Calu3 (cell line): ENCODE data around the gene KAZN. TPM values are rescaled to one million over a fixed set of nuclear protein-coding genes. Genes with fewer than 3 reads are reported as not detected.

ENCODE experiments used
- BruUV-seq: library from RNA; stranded (reverse); fragments of 400-500 nt; replicated peaks from 2 replicates; lab custom pipeline; 2021; lab: Mats Ljungman, UMichigan
- CTCF ChIA-PET: fragments of 300-600 bp; sonication (Branson Sonifier 250); formaldehyde crosslinking; loops from one replicate; lab custom pipeline; 2022; ENCODE audit warnings: antibody characterized with exemption; lab: Charles Lee
- DNase-seq: peaks from one replicate; pipeline ENCODE4 v3.0.0; 2022
- H3K27ac Mint-ChIP-seq: one replicate; pipeline ENCODE4 v1.8.0; 2022; ENCODE audit warnings: mixed read lengths; ENCODE audit not compliant: unreplicated experiment
- H3K27me3 Mint-ChIP-seq: one replicate; pipeline ENCODE4 v1.8.0; 2022; ENCODE audit warnings: mixed read lengths; ENCODE audit not compliant: unreplicated experiment
- H3K36me3 Mint-ChIP-seq: one replicate; pipeline ENCODE4 v1.8.0; 2022; ENCODE audit warnings: mild to moderate bottlenecking, moderate library complexity, mixed read lengths; ENCODE audit not compliant: insufficient read depth, unreplicated experiment
- H3K4me1 Mint-ChIP-seq: one replicate; pipeline ENCODE4 v1.8.0; 2022; ENCODE audit warnings: mild to moderate bottlenecking, low read depth, mixed read lengths; ENCODE audit not compliant: unreplicated experiment
- H3K4me3 Mint-ChIP-seq: one replicate; pipeline ENCODE4 v1.8.0; 2022; ENCODE audit warnings: mild to moderate bottlenecking, low read depth, moderate library complexity, mixed read lengths; ENCODE audit not compliant: unreplicated experiment
- H3K9me3 Mint-ChIP-seq: one replicate; pipeline ENCODE4 v1.8.0; 2022; ENCODE audit warnings: low read depth, mixed read lengths; ENCODE audit not compliant: unreplicated experiment
- CTCF ChIP-seq: fragments of 200-600 bp; IDR thresholded peaks from one replicate; pipeline ENCODE4 v1.8.0; 2022; ENCODE audit warnings: antibody characterized with exemption; ENCODE audit not compliant: unreplicated experiment
- intact Hi-C: fragments of 100-400 bp; cut with micrococcal nuclease; formaldehyde crosslinking; loops from one replicate; pipeline ENCODE4 v1.10.0; 2022; ENCODE audit not compliant: unreplicated experiment
- total RNA-seq: library from RNA; stranded (reverse); gene quantifications from 2 replicates; pipeline ENCODE4 v1.2.3, GENCODE V29; 2022

The KAZN gene
- total RNA-seq, 1 experiment from 2014 or later = 3.6 TPM

- Mint-ChIP-seq H3K4me1 (no peaks in the 10 kb centered on the region), H3K36me3 (no peaks in the 10 kb centered on the region), H3K27ac (no peak overlapping the region), H3K27me3 (no peaks in the 10 kb centered on the region), H3K4me3 (no peak overlapping the region), H3K9me3 (no peaks in the 10 kb centered on the region)
- intact Hi-C loops = no loop called here
- TF ChIP-seq CTCF = no peak
- DNase-seq = no peak
- no TSS peak for BruUV-seq
- CTCF ChIA-PET = interaction anchor here (0.7 kb wide), 1 partner anchor 10 kb away, joined by 4 read pairs; no protein-coding TSS in a partner anchor
Measured at GRCh38 chr1:14612256-14612655, 13.8 kb downstream of the KAZN start.

GRCh38 chr1:14613926-14614325, 15.4 kb downstream of the KAZN start:
- TF ChIP-seq CTCF = no peak
- H3K4me1 Mint-ChIP-seq = no peaks in the 10 kb centered on the region
- no TSS peak for BruUV-seq
- peaks cover 7% of the 10 kb centered on the region for H3K27me3 Mint-ChIP-seq
- no peak for DNase-seq
- H3K9me3 Mint-ChIP-seq = peaks cover 2% of the 10 kb centered on the region
- no peaks in the 10 kb centered on the region for H3K36me3 Mint-ChIP-seq
- H3K4me3 Mint-ChIP-seq = no peak overlapping the region
- intact Hi-C loops = no loop called here
- H3K27ac Mint-ChIP-seq = no peak overlapping the region
- CTCF ChIA-PET = no interaction called here

GRCh38 chr1:14614341-14614740, 15.9 kb downstream of the KAZN start:
- Mint-ChIP-seq H3K27ac (no peak overlapping the region), H3K4me3 (no peak overlapping the region), H3K36me3 (no peaks in the 10 kb centered on the region), H3K9me3 (peaks cover 2% of the 10 kb centered on the region), H3K27me3 (peaks cover 12% of the 10 kb centered on the region), H3K4me1 (no peaks in the 10 kb centered on the region)
- DNase-seq = no peak
- no TSS peak for BruUV-seq
- CTCF ChIA-PET = no interaction called here
- intact Hi-C loops = no loop called here
- TF ChIP-seq CTCF = no peak

GRCh38 chr1:14615549-14616218, 17.2 kb downstream of the KAZN start:
- BruUV-seq = no TSS peak
- peaks cover 14% of the 10 kb centered on the region for H3K27me3 Mint-ChIP-seq
- no peak for DNase-seq
- no peaks in the 10 kb centered on the region for H3K4me1 Mint-ChIP-seq
- H3K36me3 Mint-ChIP-seq = no peaks in the 10 kb centered on the region
- CTCF ChIA-PET = interaction anchor here (0.7 kb wide), 1 partner anchor 57 kb away, joined by 3 read pairs; no protein-coding TSS in a partner anchor
- no peak for TF ChIP-seq CTCF
- intact Hi-C loops = no loop called here
- H3K27ac Mint-ChIP-seq = no peak overlapping the region
- peaks cover 2% of the 10 kb centered on the region for H3K9me3 Mint-ChIP-seq
- no peak overlapping the region for H3K4me3 Mint-ChIP-seq
